ENCODE results near the gene PPFIA2.

The PPFIA2 gene

DNA sequence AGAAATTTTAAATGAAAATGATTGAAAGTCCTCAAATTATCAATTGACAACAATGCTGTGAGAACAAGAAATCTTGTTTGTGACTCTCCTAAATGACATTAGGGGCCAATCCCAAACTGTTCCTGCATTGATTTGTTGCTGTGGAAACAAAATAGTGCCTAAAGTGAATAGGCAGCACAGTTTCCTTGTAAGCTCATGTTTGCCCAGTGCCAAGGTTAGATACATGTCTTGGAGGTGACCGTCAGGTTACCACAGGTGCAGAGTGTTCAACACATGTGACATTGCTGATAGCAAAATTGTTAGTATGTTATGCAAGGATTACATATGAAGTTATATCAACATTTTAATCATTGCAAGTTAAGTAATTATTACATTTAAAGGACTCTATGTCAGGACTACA is 388.7 kb downstream of the PPFIA2 start:
- Histone ChIP-seq H3K36me3 (ENCODE audit: control insufficient read depth, insufficient read depth, low read length) (no peaks in the 10 kb centered on the region), H3K9me3 (ENCODE audit: control insufficient read depth, insufficient read depth, low read length) (no peaks in the 10 kb centered on the region), H3K4me3 (ENCODE audit: low read depth, low read length) (no peak overlapping the region), H3K4me1 (ENCODE audit: control insufficient read depth, insufficient read depth, low read length) (no peaks in the 10 kb centered on the region), H3K9ac (ENCODE audit: low read depth, low read length) (no peak overlapping the region), H3K27me3 (ENCODE audit: control insufficient read depth, insufficient read depth, low read length) (no peaks in the 10 kb centered on the region)

DNA sequence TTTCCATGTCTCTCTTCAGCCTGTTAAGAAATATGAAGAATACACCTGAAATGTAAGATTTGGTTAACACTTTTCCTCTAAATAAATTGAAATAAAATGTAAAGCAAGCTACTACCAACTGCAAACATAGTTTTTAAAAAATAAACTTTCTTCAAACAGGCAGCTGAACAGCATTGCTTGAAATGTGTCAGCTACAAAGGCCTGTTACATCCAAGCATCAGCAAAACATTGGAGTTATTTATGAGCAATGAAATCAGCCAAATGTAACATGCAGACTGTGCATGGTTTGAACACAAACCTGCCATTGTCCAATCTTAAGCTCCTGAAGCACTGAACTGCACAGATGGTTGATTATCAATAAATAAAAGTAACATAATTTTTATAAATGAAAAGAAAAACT is 390.0 kb downstream of the PPFIA2 start:
- no peaks in the 10 kb centered on the region for H3K36me3 ChIP-seq (ENCODE audit: control insufficient read depth, insufficient read depth, low read length)
- no peaks in the 10 kb centered on the region for H3K9me3 ChIP-seq (ENCODE audit: control insufficient read depth, insufficient read depth, low read length)
- no peaks in the 10 kb centered on the region for H3K27me3 ChIP-seq (ENCODE audit: control insufficient read depth, insufficient read depth, low read length)
- no peak overlapping the region for H3K9ac ChIP-seq (ENCODE audit: low read depth, low read length)
- H3K4me3 ChIP-seq (ENCODE audit: low read depth, low read length), result no peak overlapping the region
- no peaks in the 10 kb centered on the region for H3K4me1 ChIP-seq (ENCODE audit: control insufficient read depth, insufficient read depth, low read length)

DNA sequence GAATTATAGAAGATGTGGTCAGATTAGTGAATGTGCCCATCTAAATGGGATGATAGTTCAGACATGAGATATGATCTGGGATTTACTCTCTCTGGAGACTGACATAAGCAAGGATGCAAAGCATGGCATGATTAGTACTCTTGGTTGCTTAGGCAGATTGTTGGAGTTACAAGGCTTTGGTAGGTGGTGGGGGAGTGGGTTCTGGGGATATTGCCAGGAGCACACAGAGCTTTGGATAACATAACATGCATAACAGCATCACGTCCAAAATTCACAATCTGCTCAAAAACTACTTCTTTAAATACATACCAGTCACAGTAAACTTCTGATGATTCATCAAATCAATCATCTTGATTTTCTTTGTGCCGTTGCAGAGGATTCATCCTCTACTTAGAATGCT is 393.9 kb downstream of the PPFIA2 start:
- no peaks in the 10 kb centered on the region for H3K27me3 ChIP-seq (ENCODE audit: control insufficient read depth, insufficient read depth, low read length)
- no peak overlapping the region for H3K9ac ChIP-seq (ENCODE audit: low read depth, low read length)
- H3K4me1 ChIP-seq (ENCODE audit: control insufficient read depth, insufficient read depth, low read length), result no peaks in the 10 kb centered on the region
- no peaks in the 10 kb centered on the region for H3K9me3 ChIP-seq (ENCODE audit: control insufficient read depth, insufficient read depth, low read length)
- no peak overlapping the region for H3K4me3 ChIP-seq (ENCODE audit: low read depth, low read length)
- no peaks in the 10 kb centered on the region for H3K36me3 ChIP-seq (ENCODE audit: control insufficient read depth, insufficient read depth, low read length)

DNA sequence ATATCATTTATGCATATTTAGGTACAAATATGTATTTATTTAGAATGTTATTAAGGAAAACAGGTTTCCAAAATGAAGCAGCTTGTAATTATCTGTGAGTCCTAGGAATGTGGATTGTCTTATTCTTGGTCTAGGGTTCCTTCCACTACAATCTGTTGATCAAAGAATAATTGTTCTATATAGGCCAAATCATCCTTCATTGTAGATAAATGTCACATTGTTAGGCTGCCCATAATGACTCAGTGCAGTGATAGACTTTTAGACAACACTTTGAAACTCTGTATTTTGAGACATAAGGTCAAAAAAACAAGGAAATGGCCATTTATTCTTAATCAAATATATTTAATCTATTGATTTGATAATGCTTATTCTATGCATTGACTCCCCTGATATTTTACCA is 398.2 kb downstream of the PPFIA2 start:
- Histone ChIP-seq H3K4me1 (ENCODE audit: control insufficient read depth, insufficient read depth, low read length) (no peaks in the 10 kb centered on the region), H3K36me3 (ENCODE audit: control insufficient read depth, insufficient read depth, low read length) (no peaks in the 10 kb centered on the region), H3K27me3 (ENCODE audit: control insufficient read depth, insufficient read depth, low read length) (no peaks in the 10 kb centered on the region), H3K4me3 (ENCODE audit: low read depth, low read length) (no peak overlapping the region), H3K9me3 (ENCODE audit: control insufficient read depth, insufficient read depth, low read length) (no peaks in the 10 kb centered on the region), H3K9ac (ENCODE audit: low read depth, low read length) (no peak overlapping the region)

DNA sequence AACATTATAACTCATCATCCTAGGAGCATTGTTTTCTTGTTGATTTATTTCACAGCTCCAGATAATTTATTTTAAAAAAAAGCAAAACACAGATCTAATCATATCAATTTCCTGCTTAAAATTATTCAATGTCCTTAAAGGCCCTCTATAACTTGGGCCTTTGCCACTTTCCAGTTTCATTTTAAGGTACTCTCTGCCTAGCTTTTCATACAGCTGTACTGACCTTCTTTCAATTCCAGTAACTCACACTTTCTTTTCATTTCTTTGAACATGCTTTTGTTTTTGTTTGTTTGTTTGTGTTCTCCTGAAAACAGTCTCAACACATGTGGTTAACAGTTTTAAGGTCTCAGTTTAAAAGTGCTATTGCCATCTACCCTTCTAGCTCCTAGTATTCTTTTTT is 399.4 kb downstream of the PPFIA2 start:
- Histone ChIP-seq H3K27me3 (ENCODE audit: control insufficient read depth, insufficient read depth, low read length) (no peaks in the 10 kb centered on the region), H3K36me3 (ENCODE audit: control insufficient read depth, insufficient read depth, low read length) (no peaks in the 10 kb centered on the region), H3K9me3 (ENCODE audit: control insufficient read depth, insufficient read depth, low read length) (no peaks in the 10 kb centered on the region), H3K9ac (ENCODE audit: low read depth, low read length) (no peak overlapping the region), H3K4me3 (ENCODE audit: low read depth, low read length) (no peak overlapping the region), H3K4me1 (ENCODE audit: control insufficient read depth, insufficient read depth, low read length) (no peaks in the 10 kb centered on the region)

DNA sequence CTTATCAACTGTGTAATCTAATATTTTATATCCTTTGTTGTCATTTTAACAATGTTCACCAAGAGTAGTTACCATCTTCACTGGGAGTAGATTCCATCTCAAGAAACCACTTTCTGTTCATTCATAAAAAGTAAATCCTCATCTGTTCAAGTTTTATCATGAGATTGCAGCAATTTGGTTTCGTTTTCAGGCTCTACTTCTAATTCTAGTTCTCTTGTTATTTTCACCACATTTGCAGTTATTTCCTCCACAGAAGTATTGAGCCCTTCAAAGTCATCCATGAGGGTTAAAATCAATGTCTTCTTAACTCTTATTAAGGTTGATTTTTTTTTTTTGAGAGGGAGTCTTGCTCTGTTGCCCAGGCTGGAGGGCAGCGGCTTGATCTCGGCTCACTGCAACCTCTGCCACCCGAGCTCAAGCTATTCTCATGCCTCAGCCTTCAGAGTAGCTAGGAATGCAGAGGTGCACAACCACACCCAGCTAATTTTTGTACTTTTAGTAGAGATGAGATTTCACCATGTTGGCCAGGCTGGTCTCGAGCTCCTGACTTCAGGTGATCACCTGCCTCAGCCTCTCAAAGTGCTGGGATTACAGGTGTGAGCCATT is 404.7 kb downstream of the PPFIA2 start:
- no peaks in the 10 kb centered on the region for H3K9me3 ChIP-seq (ENCODE audit: control insufficient read depth, insufficient read depth, low read length)
- no peak overlapping the region for H3K4me3 ChIP-seq (ENCODE audit: low read depth, low read length)
- no peaks in the 10 kb centered on the region for H3K27me3 ChIP-seq (ENCODE audit: control insufficient read depth, insufficient read depth, low read length)

DNA sequence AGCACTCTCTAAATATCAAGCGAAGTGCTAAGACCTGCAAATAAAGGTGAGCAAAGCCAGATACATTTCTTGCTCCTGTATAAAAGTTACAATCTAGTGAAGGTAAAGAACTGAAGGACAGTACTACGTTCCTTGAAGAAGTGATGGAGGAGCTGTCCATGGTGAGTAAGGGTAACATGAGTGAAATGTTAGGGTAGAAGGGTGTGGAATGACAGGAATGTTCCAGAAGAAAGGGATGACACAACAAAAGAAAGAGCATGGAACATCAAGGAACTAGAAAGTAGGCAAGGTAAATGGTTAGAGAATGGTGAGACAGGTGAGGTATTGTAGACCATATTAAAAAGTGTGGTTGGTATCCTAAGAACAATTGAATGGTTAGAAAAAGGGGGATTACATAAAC is 408.8 kb downstream of the PPFIA2 start:
- Histone ChIP-seq H3K36me3 (ENCODE audit: control insufficient read depth, insufficient read depth, low read length) (no peaks in the 10 kb centered on the region), H3K4me3 (ENCODE audit: low read depth, low read length) (no peak overlapping the region), H3K4me1 (ENCODE audit: control insufficient read depth, insufficient read depth, low read length) (no peaks in the 10 kb centered on the region), H3K27me3 (ENCODE audit: control insufficient read depth, insufficient read depth, low read length) (no peaks in the 10 kb centered on the region), H3K9me3 (ENCODE audit: control insufficient read depth, insufficient read depth, low read length) (no peaks in the 10 kb centered on the region), H3K9ac (ENCODE audit: low read depth, low read length) (no peak overlapping the region)

More for the DNA sequence above, 404.7 kb downstream of the PPFIA2 start:
- H3K9ac ChIP-seq (ENCODE audit: low read depth, low read length), result no peak overlapping the region
- H3K4me1 ChIP-seq (ENCODE audit: control insufficient read depth, insufficient read depth, low read length), result no peaks in the 10 kb centered on the region
- no peaks in the 10 kb centered on the region for H3K36me3 ChIP-seq (ENCODE audit: control insufficient read depth, insufficient read depth, low read length)

DNA sequence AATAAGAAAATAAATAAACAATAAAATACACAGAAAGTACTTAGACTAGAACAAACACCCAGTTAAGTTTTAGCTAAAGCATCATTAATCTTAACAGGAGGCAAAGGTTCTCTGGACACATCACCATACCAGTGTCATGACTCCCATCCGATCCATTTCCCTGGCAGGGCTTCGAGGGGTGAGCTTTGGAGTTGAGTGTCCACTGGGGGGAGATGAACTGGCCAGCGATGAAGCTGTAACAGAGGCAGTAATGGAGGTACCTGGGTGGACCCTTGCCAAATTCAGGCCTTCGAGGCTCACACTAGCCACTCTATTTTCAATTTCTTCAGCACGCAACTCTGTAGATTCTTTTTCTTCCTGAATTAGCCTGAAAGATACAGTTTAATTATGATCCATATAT is 411.7 kb downstream of the PPFIA2 start:
- H3K9me3 ChIP-seq (ENCODE audit: control insufficient read depth, insufficient read depth, low read length), result no peaks in the 10 kb centered on the region
- H3K9ac ChIP-seq (ENCODE audit: low read depth, low read length), result no peak overlapping the region
- no peaks in the 10 kb centered on the region for H3K27me3 ChIP-seq (ENCODE audit: control insufficient read depth, insufficient read depth, low read length)
- no peaks in the 10 kb centered on the region for H3K4me1 ChIP-seq (ENCODE audit: control insufficient read depth, insufficient read depth, low read length)
- H3K4me3 ChIP-seq (ENCODE audit: low read depth, low read length), result no peak overlapping the region
- no peaks in the 10 kb centered on the region for H3K36me3 ChIP-seq (ENCODE audit: control insufficient read depth, insufficient read depth, low read length)

DNA sequence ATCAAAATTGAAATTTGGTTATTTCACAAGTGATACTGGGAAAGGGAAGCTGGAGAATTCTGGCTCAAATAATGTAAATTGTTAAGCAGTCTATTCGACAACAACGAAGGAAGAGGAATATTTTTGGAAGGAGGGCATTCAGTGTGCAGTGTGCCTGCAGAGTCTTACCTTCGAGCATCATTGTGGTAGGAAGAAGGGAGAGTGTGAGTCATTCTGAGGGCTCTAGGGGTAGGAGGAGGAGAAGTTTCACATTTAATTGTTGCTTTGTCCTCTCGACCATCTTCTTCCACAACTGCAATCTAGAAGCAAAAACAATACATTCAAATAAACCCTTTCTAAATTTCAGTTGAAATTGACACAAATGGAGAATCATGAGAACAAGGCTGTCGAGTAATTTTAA is 418.2 kb downstream of the PPFIA2 start:
- Histone ChIP-seq H3K9me3 (ENCODE audit: control insufficient read depth, insufficient read depth, low read length) (no peaks in the 10 kb centered on the region), H3K4me3 (ENCODE audit: low read depth, low read length) (no peak overlapping the region), H3K27me3 (ENCODE audit: control insufficient read depth, insufficient read depth, low read length) (no peaks in the 10 kb centered on the region), H3K9ac (ENCODE audit: low read depth, low read length) (no peak overlapping the region), H3K4me1 (ENCODE audit: control insufficient read depth, insufficient read depth, low read length) (no peaks in the 10 kb centered on the region), H3K36me3 (ENCODE audit: control insufficient read depth, insufficient read depth, low read length) (no peaks in the 10 kb centered on the region)

DNA sequence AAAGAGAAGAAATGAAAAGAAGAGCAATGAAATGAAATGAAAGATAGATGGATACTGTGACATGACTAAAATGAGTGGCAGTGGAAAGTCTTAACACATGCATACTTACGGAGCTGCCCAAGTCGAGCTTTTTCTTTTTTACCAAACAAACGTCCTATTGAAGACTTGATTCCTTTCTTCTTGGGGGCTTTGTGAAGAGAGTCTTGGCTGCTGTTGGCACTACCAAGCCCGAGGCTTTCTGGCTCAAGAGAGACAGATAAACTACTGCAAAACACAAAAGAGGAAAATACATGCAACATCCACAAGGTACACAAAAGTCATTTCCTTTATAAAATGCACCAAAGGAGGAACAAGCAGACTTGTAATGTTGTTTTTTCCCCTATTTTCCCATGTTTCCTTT is 420.1 kb downstream of the PPFIA2 start:
- H3K36me3 ChIP-seq (ENCODE audit: control insufficient read depth, insufficient read depth, low read length), result no peaks in the 10 kb centered on the region
- H3K9ac ChIP-seq (ENCODE audit: low read depth, low read length), result no peak overlapping the region
- H3K27me3 ChIP-seq (ENCODE audit: control insufficient read depth, insufficient read depth, low read length), result no peaks in the 10 kb centered on the region
- no peaks in the 10 kb centered on the region for H3K4me1 ChIP-seq (ENCODE audit: control insufficient read depth, insufficient read depth, low read length)
- H3K9me3 ChIP-seq (ENCODE audit: control insufficient read depth, insufficient read depth, low read length), result no peaks in the 10 kb centered on the region
- H3K4me3 ChIP-seq (ENCODE audit: low read depth, low read length), result no peak overlapping the region

DNA sequence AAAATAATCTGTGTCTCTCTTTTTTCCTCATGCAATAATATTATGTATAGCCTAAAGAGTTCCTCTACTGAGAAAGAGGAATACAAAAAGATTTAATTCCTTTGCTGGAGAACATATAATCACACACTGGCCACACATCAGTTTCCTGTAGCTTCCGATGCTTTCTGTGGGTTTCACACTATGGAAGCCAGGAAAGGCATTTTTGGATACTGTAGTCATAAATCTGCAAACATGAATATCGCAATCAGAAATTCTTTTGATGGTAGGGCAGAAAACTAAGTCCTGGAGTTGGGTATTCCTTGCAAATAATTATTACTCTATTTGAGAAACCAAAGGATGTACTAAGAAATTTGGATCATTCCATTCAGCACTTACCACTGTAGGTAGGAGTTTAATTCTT is 421.3 kb downstream of the PPFIA2 start:
- no peak overlapping the region for H3K4me3 ChIP-seq (ENCODE audit: low read depth, low read length)
- no peak overlapping the region for H3K9ac ChIP-seq (ENCODE audit: low read depth, low read length)
- no peaks in the 10 kb centered on the region for H3K9me3 ChIP-seq (ENCODE audit: control insufficient read depth, insufficient read depth, low read length)
- H3K4me1 ChIP-seq (ENCODE audit: control insufficient read depth, insufficient read depth, low read length), result no peaks in the 10 kb centered on the region
- no peaks in the 10 kb centered on the region for H3K36me3 ChIP-seq (ENCODE audit: control insufficient read depth, insufficient read depth, low read length)
- no peaks in the 10 kb centered on the region for H3K27me3 ChIP-seq (ENCODE audit: control insufficient read depth, insufficient read depth, low read length)

DNA sequence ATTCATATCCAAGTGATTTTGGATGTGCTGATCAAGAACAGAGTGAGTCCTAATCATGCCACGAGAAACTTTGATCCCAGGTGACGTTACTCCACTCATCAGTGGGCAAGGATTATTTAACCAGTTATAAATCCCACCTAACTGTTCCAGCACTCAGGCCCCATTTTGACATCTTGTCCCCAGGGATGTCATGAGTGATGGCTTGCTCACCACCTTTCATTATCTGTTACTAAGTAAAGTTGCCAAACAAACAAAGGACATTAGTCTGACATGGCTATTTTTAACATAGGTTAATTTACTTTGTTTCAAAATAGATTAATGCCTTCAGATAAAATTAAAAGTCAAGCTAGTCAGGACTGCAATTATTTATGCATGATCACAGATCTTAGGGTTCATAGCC is 425.3 kb downstream of the PPFIA2 start:
- Histone ChIP-seq H3K9ac (ENCODE audit: low read depth, low read length) (no peak overlapping the region), H3K4me1 (ENCODE audit: control insufficient read depth, insufficient read depth, low read length) (no peaks in the 10 kb centered on the region), H3K27me3 (ENCODE audit: control insufficient read depth, insufficient read depth, low read length) (no peaks in the 10 kb centered on the region), H3K36me3 (ENCODE audit: control insufficient read depth, insufficient read depth, low read length) (no peaks in the 10 kb centered on the region), H3K9me3 (ENCODE audit: control insufficient read depth, insufficient read depth, low read length) (no peaks in the 10 kb centered on the region), H3K4me3 (ENCODE audit: low read depth, low read length) (no peak overlapping the region)

Data from iPS-15b (cell line).